Smooth muscle cell of the brain vasculature (primary cell): ENCODE results near the gene IFT22.
"Not testable (repeated sequence)": the region's sequence is repeated elsewhere in the genome, so short reads cannot be mapped to it uniquely, and the experiment has no call there.

Source experiments
- DNase-seq: peaks from one replicate; pipeline ENCODE4 v3.0.0-alpha.2; 2012; ENCODE audit warnings: low read depth, low spot score

Gene IFT22

DNA sequence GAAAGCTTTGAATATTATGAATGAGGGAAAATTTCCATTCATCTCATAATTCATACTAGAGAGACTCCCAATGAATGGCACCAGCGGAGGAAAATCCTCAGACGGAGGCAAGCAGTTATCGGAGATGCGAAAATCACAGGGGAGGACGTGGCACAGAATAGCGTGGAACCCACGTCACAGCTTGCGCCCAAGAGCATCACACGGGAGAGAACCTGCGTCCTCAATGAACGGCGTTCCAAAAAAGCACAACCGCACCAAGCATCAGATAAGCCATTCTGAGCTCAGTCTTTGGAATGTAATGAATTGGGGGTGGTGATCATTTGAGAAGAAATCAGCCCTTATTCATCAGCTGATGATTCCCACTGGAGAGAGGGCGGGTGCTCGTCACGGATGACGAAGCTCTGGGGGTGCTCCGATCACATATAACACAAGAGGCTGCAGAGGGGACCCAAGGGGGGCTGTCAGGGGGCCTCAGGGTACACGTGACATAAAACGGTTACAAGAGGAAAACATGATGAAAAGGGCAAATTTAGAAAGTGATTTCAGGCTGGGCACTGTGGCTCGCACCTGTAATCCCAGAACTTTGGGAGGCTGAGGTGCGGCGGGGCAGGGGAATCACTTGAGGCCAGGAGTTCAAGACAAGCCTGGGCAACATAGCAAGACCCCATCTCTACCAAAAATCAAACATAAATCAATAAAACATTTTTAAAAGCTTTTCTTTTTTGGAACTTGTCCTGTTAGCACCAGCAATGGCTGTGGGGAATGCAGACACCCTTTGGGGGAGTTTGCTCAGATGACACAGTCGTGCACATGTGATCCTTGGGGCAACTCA, 42.9 kb downstream of the IFT22 start:
- no peak for DNase-seq

DNA sequence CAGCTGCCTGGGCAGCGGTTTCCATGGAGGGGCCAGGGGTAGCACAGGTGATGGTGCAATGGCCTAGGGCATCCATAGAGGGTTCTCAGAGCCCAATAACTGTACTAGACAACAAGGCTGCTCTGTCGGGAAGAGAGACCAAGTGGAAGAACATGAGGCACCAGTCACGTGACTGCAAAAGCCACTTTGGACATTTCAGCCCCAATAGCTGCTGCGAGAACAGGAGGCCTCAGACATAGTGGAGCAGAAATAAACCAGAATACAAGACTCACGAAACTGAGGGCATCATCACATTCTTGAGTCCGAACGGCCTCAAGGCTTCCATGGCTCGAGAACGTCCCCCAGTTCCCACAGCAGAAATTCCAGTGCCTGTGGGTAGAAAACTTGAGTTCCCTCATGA, 44.5 kb downstream of the IFT22 start:
- no peak for DNase-seq

DNA sequence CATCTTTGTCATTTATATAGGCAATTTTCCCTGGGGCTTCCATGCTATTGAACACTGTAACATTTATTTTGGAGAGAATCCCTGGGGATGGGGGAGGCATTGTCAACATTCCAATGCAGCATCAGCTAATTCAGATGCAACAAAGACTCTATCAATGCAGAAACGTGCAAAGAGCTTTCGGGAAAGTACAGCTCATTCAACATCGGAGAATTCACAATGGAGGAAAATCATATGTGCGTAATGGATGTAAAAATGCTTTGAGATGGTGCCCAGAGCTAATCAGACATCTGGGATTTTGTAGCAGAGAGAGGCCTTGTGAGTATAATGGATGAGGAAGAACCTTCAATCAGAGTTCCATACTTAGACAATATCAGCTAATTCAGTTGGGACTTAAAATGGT, 48.4 kb downstream of the IFT22 start:
- no peak for DNase-seq

DNA sequence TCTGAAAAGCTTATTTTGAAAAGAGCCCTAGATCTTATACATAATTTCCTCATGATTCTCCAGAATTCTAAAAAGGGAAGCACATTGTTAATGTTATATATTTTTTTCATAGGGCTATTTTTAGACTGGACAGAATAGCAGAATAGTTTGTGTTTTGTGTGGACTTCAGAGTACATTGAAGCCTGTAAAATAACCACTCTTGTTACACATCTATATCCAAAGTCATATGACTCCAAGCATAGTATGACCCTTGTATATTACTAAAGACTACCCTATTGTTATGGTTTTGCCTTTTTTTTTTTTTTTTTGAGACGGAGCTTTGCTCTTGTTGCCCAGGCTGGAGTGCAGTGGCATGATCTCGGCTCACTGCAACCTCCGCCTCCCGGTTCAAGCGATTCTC, 50.6 kb downstream of the IFT22 start:
- DNase-seq = no peak

DNA sequence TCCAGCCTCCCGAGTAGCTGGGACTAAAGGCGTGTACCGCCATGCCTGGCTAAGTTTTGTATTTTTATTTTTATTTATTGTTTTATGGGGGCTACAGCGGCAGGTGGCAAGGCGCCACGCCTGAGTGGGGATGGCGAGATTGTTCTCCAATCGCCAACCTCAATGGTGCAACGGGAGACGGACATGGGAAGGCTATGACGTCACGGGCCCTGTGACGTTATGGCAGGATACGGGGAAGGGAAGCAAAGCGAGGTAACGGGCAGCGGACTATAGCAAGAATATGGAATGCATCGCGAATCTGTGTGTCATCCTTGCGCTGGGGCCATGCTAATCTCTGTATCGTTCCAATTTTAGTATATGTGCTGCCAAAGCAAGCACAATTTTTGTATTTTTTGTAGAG, 51.9 kb downstream of the IFT22 start:
- no peak for DNase-seq

DNA sequence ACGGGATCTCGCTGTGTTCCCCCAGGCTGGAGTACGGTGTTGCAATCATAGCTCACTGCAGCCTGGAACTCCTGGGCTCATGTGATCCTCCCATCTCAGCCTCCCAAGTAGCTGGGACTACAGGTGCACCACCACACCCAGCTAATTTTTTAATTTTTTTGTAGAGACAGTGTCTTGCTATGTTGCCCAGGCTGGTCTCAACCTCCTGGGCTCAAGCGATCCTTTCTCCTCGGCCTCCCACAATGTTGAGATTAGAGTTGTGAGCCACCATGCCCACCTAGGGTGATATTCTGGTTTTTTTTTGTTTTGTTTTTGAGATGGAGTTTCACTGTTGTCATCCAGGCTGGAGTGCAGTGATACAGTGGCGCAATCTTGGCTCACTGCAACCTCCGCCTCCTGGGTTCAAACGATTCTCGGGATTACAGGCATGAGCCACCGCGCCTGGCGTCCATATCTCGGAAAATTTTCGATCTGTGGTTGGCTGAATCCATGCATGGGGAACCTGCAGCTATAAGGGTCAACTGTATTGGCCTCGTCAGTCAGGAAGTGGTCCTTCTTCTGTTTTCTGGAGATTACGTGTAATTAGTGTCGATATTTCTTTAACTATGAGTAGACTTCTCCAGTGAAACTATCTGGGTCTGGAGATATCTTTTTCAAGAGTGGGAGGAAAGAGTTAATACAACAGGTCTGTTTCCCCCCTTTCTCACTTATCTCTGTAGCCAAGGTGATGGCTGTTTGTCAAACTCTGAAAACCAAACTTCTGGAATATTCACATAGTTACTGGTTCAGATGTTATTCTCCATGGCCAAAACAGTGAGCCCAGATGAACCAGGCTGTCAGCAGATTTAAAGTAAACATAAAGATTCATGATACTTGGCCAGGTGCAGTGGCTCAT, 55.7 kb downstream of the IFT22 start:
- no peak for DNase-seq

DNA sequence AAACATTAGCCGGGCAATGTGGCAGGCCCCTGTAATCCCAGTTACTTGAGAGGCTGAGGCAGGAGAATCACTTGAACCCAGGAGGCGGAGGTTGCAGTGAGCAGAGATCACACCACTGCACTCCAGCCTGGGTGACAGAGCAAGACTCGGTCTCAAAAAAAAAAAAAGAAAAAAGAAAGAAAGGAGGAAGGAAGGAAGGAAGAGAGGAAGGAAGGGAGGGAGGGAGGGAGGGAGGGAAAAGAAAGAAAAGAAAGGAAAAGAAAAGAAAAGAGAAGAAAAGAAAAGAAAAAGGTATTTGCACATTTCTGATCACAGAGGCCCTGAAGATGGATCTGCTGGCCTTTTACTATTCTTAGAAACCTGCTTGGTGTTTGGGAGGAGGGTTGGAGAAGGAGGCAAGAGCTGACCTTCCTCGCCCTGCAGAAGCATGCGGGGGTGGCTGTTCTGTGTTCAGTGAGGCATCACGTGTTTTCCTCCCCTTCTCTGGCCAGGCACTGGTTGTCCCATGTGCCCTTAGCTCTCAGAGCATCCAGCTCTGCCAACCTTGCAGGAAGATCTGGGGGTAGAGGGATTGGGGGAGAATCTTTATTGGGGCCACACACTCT, 57.4 kb downstream of the IFT22 start:
- not testable (repeated sequence) for DNase-seq
